Fibroblast of lung (primary cell): Measurements from ENCODE around the gene RNF125.

Experiments used
- EZH2 ChIP-seq: IDR thresholded peaks from 2 replicates; pipeline ENCODE4 v1.5.1; 2012; ENCODE audit warnings: low read length, control low read depth, mild to moderate bottlenecking; ENCODE audit errors: missing control alignments
- TF ChIP-seq, protein P1 (sequence below), 2 donors: IDR thresholded peaks in 1 of 2; conservative IDR thresholded peaks in 1 of 2; 1 replicate in 1 of 2; 2 replicates in 1 of 2; pipeline ENCODE4 v1.5.1; 2011 to 2012; ENCODE audit warnings: low read length in 2 of 2, control low read depth in 1 of 2, inconsistent platforms in 1 of 2, low read depth in 1 of 2, mild to moderate bottlenecking in 1 of 2

DNA sequence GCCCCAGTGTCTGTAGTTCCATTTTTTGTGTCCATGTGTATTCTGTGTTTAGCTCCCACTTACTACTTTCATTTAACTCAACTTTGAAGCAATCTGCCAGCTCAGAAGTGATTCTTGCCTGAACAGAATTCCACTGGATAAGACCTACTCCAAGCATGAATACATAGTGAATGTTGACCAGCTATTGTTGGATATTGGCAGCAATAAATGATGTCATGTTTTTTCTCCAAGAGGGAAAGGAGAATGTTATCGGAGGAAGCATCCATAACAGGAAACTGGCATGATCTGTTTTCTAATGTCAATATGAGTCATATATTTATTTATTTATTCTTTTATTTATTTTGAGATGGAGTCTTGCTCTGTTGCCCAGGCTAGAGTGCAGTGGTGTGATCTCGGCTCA lies 38.9 kb upstream of the RNF125 start:
- TF ChIP-seq, protein P1, sequence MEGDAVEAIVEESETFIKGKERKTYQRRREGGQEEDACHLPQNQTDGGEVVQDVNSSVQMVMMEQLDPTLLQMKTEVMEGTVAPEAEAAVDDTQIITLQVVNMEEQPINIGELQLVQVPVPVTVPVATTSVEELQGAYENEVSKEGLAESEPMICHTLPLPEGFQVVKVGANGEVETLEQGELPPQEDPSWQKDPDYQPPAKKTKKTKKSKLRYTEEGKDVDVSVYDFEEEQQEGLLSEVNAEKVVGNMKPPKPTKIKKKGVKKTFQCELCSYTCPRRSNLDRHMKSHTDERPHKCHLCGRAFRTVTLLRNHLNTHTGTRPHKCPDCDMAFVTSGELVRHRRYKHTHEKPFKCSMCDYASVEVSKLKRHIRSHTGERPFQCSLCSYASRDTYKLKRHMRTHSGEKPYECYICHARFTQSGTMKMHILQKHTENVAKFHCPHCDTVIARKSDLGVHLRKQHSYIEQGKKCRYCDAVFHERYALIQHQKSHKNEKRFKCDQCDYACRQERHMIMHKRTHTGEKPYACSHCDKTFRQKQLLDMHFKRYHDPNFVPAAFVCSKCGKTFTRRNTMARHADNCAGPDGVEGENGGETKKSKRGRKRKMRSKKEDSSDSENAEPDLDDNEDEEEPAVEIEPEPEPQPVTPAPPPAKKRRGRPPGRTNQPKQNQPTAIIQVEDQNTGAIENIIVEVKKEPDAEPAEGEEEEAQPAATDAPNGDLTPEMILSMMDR (conservative IDR thresholded peaks at IDR 0.05 in 1 of 2, IDR thresholded peaks at IDR 0.05 in 1 of 2; ENCODE audit: low read depth in 1 of 2, low read length in 2 of 2): no peak
- TF ChIP-seq EZH2: no peak
